DMS153 treated with DMSO at 0.1 percent for 48 hours (cell line): ENCODE results near the gene CACNA2D4.

Experiments
- DNase-seq: peaks from one replicate; lab custom pipeline; 2025; ENCODE audit not compliant: unreplicated experiment; lab: John Stamatoyannopoulos, UW

The CACNA2D4 gene

DNA sequence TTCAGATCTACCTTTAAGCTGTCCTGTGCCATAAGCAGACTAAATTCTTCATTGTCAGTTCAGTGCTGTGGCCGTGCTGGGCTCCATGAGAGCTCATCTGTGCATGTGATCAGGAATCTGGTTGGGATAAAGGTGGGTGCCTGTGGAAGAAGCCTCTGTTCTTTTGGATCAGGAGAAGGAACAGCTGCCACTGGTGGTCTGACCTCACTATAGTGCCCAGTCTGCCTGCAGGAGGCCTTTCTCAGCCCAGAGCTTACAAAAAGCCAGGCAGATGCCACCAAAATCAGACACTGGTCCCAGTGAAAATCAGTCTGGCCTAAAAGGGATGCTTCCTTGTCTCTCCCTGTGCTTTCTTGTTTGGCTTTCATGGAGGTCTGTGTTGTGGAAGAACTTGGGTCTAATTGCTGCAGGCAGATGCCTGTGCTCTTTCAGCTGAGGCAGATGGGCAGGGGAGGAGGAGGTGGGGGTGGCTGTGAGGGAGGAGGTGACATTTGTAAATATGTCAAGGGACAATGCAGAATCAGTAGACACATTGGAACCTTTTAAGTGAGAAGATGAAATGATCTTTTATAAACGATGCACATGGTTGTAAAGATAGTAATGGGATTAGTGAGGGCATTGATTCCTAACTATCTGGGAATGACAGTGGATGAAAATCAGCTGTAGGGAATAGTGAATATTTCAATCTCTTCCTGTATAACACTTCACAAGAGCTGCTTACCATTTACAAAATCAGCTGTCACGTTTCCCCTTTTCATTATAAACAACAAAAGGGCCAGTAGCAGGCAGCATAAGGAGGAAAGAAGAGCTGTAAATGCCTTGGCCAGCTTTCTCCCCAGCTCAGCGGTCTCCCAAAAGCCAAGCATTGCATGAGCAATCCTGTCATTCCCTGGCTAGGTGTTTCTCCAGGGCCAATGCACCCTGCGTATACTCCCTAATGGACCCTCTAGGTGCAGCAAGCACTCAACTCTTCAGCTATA lies 44.6 kb downstream of the CACNA2D4 start:
- no peak for DNase-seq

DNA sequence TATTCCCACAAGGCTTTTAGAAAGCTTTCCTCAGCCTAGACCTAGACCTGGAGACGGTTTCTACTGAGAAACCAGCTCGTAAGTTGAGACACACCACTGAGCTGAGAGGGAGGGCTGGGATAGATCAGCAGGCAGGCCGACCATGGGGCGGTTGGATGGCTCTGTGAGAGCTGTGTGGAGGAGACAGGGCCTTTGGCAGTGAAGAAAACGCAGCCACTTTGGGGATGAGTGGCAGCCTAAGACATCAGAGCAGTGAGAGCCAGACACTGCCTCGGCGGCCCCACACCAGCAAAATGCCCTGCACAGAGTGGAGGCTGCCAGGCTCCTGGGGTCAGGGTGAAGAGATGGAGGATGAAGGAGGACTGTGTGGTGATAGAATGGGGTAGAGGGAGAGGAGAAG lies 46.0 kb downstream of the CACNA2D4 start:
- no peak for DNase-seq

DNA sequence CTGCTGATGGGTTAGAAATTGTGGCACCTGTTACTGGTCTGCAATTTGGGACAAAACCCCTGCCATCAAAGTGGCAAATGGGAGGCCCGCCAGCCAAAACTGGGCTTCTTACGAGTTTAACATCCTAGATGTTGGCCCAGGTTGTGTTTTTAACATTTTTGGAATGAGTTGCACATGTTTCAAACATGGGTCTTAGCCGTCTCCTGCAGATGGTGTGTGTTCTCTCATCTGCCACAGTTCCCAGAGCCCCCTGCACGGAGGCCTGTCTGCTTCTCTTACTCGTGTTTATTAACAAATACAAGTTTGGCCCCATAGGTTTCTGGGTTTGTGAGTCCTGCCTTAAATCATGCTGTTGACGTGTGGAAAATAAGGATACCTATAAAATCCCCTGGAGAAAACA lies 46.5 kb downstream of the CACNA2D4 start:
- DNase-seq, result no peak

DNA sequence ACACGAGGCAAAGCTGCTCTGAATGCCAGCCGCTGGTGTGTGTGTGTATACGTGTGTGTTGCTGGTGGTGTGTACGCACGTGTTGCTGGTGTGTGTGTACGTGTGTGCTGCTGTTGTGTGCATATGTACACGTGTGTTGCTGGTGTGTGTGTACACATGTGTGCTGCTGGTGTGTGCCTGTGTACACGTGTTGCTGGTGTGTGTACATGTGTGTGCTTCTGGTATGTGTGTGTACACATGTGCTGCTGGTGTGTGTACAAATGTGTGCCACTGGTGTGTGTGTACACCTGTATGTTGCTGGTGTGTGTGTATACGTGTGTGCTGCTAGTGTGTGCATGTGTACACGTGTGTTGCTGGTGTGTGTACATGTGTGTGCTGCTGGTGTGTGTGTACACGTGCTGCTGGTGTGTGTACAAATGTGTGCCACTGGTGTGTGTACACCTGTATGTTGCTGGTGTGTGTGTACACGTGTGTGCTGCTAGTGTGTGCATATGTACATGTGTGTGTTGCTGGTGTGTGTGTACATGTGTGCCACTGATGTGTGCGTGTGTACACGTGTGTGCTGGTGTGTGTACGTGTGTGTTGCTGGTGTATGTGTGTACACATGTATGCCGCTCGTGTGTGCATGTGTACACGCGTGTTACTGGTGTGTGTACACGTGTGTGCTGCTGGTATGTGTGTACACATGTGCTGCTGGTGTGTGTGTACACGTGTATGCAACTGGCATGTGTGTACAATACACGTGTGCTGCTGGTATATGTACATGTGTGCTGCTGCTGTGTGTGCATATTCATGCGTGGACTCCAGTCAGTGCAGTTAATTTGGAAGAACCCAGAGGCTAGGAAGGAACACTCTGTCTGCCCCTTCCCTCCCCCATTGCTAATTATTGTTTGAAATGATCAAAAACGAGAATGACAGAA lies 47.2 kb downstream of the CACNA2D4 start:
- no peak for DNase-seq

DNA sequence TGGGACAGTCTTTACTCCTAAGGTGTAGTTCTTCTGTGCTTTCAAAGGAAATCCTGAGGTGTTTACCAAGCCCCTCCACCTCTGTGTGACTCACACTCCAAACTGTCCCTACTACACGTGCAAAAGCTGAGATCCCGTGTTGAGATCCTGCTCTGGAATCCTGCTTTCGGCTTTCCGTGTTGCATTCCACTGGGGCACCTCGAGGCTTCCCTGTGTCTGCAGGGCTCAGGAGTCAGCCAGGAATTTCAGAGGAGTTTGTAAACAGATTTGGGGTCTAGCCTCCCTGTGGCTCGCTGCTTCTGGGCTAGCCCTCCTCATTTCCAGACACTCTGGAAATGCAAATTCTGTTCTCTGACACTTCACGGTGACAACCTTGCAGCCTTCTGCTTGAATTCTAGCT lies 48.4 kb downstream of the CACNA2D4 start:
- DNase-seq, result no peak

DNA sequence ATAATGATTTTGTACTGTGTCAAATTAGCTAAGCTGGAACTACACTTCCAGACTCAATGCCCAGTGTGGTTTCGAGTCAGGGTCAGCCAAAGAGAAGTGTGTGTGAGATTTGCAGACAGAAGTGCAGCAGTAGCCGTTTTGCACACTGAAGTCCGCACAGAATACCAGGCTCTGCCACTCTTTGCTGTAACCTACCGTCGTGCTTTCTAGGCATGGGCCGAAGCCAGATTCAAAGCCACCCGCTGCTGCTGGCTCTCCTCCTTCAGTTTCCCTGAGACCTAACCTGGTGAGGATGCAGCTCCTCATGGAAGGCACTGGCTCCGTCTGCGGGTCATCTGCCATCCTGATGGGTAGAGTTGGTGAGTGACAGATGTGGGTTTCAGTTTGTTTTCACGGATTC lies 49.3 kb downstream of the CACNA2D4 start:
- DNase-seq, result no peak

DNA sequence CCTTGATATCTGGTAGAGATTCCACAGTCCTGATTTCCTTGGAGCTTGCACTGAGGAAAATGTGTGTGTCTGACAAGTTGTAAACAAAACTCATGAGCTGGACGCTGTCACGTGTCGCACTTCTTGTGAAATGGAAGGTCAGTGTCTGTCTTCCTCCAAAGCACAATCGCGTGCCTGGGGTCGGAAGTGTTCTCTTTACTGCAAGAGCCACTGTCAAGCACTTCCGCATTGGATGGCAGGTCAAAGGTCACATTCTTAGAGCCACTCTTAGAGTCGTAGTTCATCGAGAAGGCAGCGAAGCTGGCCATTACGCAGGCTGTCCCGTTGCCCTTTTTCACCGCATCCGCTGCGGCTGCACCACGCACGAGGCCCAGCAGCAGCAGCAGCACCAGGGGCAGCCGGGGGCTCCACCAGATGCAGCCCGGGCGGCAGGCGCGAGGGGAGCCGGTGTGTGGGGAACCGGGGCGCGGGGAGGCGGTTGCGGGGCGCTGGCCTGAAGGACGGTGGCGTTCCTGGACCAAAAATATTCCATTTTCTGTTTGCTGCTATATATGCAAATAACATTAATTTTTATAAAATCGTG lies 53.1 kb downstream of the CACNA2D4 start:
- no peak for DNase-seq

DNA sequence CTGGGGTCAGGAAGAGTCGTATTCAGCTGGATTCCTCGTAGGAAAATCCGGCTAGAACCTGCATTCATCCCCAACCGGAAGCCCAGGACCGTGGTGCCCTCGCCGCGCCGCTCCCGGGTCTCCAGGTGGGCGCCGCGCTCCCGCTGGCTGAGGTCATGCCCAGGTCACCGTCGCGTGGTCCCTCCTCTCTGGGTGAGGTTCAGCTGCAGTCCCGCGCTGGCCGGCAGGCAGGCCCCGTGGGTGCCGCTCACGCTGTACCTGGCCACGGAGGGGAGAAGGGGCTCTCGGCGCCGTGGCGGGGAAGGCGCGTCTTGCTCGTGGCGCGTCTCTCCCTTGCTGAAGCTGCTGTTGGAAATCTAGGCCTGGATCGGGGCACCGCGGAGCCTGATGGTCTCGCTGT lies 53.6 kb downstream of the CACNA2D4 start:
- DNase-seq, result no peak

DNA sequence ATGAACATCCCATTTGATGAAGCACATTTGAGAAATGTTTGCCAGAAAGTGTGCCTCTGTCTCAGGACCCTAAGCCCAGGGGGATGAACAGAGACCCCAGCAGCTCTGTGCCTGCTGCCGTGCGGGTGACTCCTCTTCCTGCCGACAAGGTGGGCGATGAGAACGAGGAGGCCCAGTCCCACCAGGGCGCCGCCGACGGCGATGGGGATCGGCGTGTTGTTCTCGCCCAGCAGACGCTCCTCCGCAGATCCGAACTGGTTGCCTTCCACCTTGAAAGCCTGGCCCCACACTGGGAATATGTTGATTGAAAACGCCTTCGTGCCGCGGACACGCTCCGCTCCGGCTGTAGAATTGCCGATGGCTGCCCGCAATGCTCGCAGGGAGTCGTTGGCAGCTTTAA lies 54.0 kb downstream of the CACNA2D4 start:
- no peak for DNase-seq

DNA sequence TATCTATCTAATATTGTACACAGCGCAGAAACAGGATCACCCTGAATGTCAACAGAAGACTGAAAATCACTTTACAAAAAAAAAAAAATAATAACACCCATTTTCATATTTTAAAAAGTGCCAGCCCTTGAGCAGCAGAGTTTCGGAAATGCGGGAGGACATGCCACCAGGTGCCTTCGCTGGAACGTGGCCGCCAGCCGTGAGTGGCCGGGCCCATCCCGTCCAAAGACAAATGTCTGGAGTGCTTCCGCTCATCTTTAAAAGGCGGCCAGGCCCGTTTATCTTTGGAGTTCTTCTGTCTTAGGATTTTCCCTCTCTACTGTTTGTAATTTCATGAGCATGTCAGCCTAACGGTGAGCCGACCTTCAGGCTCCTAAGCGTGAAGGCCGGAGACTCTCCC lies 54.6 kb downstream of the CACNA2D4 start:
- no peak for DNase-seq

DNA sequence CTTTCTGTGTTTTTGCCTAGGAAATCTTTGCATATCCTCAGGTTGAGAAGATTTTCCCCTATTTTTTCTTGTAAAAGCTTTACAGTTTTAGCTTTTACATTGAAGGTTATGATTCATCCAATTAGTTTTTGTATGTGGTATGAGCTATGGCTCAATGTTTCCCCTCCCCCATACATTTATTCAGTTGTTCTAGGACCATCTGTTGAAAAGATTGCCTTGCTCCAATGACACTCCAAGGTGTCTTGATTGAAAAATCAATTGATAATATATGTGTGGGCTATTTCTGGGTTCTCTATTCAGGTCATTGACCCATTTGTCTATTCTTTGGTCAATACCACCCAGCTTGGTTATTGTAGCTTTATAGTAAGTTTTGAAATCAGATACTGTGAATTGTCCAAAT lies 55.5 kb downstream of the CACNA2D4 start:
- DNase-seq, result no peak

DNA sequence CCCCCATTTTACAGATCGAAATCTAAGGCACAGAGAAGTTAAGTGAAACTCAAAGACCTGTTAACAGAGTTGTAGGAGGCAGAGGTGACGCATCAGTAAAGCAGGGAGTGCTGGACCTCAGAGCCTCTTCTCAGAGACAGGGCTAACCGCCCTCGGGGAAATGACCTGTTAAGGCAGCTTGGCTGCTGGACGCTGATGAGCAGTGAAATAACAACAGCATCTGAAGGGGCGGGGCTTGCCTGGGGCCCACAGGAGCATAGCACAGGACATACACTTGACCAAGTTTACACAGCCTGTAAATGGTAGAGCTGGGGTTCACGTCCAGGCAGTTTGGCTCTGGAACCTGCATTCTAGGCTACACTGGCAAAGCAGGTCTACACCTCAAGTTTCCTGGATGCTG lies 58.8 kb downstream of the CACNA2D4 start:
- DNase-seq, result no peak

DNA sequence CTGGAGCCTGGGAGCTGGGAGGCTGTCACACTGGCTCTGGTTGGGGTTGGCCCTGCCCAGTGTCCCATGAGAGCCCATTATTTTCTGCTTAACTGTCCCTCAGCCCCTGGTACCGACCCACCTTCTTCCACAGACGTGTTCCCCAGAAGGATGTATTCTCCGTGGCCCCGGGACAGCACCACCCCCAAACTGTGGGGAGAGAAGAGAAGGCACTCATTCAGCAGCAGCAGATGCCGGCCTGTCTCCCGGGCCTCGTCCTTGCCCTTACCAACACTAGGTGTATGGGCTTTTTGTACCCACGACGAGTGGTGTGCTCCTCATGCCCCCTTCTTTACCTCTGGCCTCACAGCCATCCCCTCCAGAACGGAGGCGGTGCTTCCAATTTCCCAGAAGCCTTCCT lies 60.0 kb downstream of the CACNA2D4 start:
- DNase-seq, result no peak

DNA sequence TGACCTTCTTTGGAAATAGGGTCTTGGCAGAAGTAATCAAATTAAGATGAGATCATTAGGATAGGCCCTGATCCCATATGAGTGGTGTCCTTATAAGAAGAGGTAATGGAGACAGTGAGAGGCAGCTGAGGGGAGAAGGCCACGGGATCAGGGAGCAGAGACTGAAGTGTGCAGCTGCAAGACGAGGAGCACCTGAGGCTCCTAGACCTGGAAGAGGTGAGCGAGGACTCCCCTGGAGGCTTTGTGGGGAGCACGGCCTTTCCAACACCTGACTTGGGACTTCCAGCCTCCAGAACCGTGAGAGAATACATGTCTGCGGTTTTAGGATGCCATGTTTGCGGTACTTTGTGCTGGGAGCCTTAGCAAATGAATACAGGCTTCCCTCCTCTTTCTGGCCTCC lies 60.6 kb downstream of the CACNA2D4 start:
- DNase-seq, result no peak

DNA sequence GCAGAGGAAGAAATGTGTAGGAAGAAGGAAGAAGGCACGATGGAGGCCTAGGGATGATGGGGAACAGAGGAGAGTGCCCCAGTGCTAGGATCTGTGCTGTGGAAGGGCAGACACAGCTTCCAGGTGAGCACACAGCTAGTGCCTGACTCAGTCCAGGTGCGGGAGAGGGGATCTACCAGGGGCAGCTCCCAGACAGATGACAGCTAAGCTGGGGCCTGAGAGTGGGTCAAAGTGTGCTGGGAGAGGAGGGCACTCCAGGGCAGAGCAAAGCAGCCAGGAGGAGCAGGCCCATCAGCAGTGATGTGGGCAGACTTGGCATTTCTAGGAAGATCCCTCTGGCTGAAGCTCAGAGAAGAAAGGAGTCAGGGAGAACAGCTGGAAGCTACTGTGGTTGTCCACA lies 61.4 kb downstream of the CACNA2D4 start:
- no peak for DNase-seq

DNA sequence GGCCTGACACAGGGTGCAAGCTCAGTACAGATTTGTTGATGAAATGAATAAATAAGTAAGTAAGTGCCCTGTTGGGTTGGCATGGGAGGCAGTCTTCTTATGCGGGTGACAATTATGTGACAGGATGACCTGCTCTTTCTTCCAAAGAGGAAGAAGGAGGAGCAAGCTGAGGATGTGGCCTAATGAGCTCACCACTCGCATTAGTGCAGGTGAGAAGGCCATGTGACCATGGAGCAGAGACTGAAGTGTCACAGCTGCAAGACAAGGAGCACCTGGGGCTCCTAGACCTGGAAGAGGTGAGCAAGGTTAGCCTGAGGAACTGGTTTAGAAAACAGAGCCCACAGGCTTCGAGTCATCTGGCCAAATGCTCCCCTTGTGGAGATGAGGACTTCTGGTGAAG lies 63.2 kb downstream of the CACNA2D4 start:
- no peak for DNase-seq

DNA sequence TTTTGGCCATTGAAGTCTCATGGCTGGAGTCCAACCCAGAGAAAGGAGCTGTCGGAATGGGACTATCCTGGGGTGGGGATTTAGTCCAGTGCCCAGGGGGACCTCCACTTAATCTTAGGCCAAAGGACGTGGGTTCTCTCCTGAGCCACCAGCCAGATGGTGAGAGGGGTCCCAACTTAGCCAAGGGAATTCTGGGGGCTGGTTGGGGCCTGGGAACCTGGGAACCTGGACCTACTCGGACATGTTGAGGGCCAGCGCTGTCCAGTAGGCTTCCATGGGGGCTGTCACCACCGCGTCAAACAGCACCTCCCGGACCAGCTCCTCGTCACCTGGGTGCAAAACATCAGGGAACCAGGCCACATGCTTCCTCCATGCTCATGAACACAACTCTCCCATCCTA lies 64.7 kb downstream of the CACNA2D4 start:
- no peak for DNase-seq

DNA sequence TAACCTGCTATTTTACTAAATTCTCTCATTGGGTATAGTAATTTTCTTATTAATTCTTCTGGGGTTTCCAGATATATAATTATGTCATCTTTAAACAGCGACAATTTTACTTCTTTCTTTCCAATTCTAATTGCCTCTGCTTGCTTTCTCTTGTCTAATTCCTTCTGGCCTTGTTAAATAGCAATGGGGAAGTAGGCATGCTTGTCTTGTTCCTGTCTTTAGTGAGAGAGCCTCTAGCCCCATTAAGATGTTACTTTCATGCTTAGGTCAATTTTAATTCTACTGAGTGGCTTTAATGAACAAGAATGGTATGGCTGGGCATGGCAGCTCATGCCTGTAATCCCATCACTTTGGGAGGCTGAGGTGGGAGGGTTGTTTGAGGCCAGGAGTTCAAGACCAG lies 66.4 kb downstream of the CACNA2D4 start:
- no peak for DNase-seq

DNA sequence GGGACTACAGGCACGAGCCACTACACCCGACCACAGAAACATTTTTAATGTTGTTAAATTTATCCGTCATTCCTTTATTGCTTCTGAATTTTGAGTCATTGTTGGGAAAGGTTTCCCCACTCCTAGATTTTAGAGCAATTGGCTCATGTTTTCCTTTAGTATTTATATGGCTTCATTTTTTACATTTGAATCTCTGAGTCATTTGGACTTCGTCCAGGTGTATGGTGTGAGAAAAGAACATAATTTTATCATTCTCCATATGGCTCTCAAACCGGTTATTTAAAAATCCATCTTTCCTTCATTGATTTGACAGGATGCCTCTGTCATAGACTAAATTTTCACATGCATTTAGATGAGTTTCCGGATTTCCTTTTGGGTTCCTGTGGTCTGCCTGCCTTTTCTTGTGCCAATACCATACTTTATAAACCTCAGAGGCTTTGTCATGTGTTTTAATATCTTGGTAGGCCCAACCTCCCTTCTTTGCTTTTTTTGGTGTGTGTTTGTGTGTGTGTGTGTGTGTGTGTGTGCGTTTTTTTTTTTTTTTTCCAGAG lies 67.2 kb downstream of the CACNA2D4 start:
- DNase-seq, result no peak

DNA sequence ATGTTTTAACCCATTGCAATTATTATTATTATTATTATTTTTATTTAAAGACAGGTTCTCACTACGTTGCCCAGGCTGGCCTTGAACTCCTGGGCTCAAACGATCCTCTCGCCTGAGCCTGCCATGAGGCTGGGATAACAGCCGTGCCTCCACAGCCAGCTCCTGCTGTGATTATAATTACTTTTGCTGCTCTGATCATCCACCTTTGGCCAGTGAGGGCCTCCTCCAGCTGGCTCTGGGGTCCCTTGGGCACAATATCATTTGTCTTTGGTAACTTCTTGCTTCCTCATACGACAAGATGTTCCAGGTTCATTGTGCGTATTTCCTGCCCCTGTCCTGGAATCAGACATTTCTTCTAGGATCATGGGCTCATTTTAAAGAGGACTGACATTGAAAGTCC lies 69.7 kb downstream of the CACNA2D4 start:
- DNase-seq, result no peak

DNA sequence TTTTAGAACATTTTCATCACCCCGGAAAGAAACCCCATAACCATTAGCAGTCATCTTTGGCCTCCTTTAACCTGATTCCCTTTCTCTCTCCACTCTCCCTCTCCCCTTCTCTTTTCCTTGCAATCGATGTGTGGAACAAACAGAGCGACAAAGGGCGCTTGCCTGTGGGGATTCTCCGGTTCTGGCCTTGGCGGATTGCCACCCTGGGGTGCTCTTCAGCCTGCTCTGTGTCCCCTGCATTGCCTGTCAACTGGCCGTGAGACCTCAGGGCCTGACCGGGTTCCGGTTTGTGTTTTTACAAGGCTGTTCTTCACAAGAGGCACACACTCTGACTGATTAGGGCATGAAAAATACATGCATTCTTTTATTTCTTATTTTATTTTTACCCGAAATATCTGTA lies 70.3 kb downstream of the CACNA2D4 start:
- DNase-seq, result no peak
